Stimulated activated CD8-positive, alpha-beta memory T cell treated with anti-CD3 and anti-CD28 coated beads, Interleukin-4, amount 100 ng/mL, for 48 hours (primary cell): ENCODE measurements around the gene ALK.

Source experiments
- DNase-seq: peaks from one replicate; pipeline ENCODE4 v3.0.0-alpha.2; 2020

Gene ALK

GRCh38 chr2:29235411-29235810, 686.0 kb downstream of the ALK start:
- no peak for DNase-seq

GRCh38 chr2:29233428-29233827, 688.0 kb downstream of the ALK start:
- DNase-seq: no peak

- no peak for DNase-seq
These were observed 689.3 kb downstream of the ALK start for GRCh38 chr2:29232041-29232440.

GRCh38 chr2:29229640-29230039, 691.7 kb downstream of the ALK start:
- no peak for DNase-seq

GRCh38 chr2:29228947-29229346, 692.4 kb downstream of the ALK start:
- no peak for DNase-seq

GRCh38 chr2:29227935-29228675, 693.3 kb downstream of the ALK start:
- DNase-seq: no peak

GRCh38 chr2:29226808-29227207, 694.6 kb downstream of the ALK start:
- DNase-seq: no peak

- no peak for DNase-seq
These were observed 695.0 kb downstream of the ALK start for GRCh38 chr2:29226375-29226774.

GRCh38 chr2:29225814-29226213, 695.6 kb downstream of the ALK start:
- no peak for DNase-seq

- no peak for DNase-seq
These were observed 696.5 kb downstream of the ALK start for GRCh38 chr2:29224693-29225551.

GRCh38 chr2:29223851-29224692, 697.3 kb downstream of the ALK start:
- DNase-seq: no peak

- no peak for DNase-seq
These were observed 698.1 kb downstream of the ALK start for GRCh38 chr2:29223257-29223656.

- DNase-seq: no peak
These were observed 698.8 kb downstream of the ALK start for GRCh38 chr2:29222381-29223179.

GRCh38 chr2:29220506-29221270, 700.7 kb downstream of the ALK start:
- no peak for DNase-seq

GRCh38 chr2:29219374-29219773, 702.0 kb downstream of the ALK start:
- no peak for DNase-seq

- no peak for DNase-seq
These were observed 702.7 kb downstream of the ALK start for GRCh38 chr2:29218550-29219125.

- no peak for DNase-seq
These were observed 703.3 kb downstream of the ALK start for GRCh38 chr2:29218071-29218470.

GRCh38 chr2:29216609-29216909, 704.8 kb downstream of the ALK start:
- DNase-seq: no peak

GRCh38 chr2:29215739-29216608, 705.4 kb downstream of the ALK start:
- no peak for DNase-seq

GRCh38 chr2:29215073-29215472, 706.3 kb downstream of the ALK start:
- DNase-seq: no peak
